Ecto neural progenitor cell (in vitro differentiated cells): Measurements from ENCODE around the gene FOXP2.
"Not testable (repeated sequence)": the region's sequence is repeated elsewhere in the genome, so short reads cannot be mapped to it uniquely, and the experiment has no call there.

ENCODE experiments used
- DNase-seq: peaks from one replicate; pipeline ENCODE4 v3.0.0-alpha.2; 2018; ENCODE audit warnings: low spot score

Gene FOXP2

DNA sequence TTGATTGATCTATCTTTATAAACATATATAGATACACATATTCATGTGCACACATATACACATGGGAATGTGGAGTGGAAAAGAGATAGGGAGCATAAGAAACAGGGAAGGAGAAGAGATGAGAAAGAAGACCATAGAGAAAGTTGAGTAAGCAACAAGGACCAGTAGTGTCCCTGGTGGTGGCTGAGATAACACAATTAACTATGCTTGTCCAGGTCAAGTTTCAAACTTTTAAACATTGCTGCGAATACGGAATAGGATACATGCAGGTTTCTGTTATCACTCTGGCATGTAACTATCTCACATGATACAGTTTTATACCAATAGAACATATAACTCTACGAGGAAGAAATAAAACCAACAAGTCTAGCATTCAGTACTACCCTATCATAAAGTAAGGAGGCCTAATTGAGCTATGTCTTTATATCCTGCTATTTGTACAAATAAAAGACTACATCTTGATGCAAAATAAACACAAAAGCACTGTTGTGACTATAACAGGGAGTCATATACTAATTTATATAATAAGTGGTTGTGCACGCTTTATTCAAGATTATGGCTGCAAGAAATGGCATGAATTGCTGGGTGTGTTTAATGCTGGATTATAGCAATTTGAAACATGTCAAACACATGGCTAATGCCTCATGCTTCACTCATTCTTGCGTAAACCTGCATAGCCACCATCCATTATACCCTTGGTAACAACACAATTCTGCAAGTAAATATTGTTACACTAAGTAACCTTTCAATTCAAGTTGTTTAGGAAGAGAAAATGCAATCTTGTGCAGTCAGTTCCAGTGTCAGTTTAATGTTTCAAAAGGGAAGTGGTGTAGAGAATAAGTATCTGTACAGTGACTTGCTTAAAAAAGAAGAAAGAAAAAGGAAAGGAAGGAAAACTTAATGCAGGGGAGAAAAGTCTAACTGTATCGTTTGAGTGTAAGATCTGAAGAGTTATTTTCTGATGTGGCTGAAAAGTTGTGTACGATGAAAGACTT lies 8.2 kb downstream of the FOXP2 start:
- DNase-seq: no peak

DNA sequence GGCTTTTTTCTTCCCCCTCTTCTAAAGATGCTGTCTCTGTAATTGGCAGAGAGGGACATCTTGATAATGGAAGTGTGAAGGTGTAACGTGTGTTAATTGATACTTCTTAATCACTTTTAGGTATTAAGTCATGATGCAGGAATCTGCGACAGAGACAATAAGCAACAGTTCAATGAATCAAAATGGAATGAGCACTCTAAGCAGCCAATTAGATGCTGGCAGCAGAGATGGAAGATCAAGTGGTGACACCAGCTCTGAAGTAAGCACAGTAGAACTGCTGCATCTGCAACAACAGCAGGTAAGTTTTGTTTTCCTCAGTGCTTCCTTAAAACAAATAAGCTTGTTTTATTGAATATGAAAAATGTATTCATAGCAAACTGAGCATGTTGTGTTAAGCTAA lies 11.8 kb downstream of the FOXP2 start:
- no peak for DNase-seq

DNA sequence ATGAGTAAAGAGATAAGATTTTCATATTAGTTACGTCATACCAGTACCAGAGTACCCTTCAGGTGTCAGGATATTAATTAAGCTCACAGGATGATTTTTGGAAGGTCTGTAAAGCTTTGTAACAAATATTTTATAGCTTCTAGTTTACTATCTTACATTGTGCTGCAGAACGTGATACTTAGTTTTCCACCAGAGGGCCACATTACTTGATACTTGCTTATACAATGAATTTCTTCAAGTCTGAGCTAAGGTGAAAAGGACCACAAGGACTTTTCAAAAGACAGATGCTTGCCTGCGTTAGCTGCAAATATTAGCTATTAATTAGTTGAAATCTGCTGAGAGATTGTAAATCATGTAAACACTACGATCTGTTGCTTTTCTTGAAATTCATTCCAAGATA lies 12.2 kb downstream of the FOXP2 start:
- DNase-seq: no peak

DNA sequence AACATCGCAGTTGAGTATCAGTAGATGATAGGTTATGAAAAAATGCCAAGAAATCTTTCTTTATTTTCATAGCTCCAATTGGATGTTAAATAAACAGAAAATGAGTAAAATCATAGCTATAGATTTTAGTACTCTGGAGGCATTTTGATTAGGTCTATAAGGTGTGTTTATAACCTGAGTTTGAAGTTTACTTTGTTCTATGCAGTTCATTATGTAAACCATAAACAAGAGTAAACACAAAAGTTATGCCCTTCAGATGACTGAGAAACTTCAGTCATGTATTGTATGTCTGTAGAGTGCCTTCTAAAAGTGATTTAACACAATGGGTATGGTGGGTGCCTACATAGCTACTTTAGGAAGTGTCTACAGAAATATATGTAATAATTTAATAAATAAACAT lies 13.6 kb downstream of the FOXP2 start:
- DNase-seq: no peak

DNA sequence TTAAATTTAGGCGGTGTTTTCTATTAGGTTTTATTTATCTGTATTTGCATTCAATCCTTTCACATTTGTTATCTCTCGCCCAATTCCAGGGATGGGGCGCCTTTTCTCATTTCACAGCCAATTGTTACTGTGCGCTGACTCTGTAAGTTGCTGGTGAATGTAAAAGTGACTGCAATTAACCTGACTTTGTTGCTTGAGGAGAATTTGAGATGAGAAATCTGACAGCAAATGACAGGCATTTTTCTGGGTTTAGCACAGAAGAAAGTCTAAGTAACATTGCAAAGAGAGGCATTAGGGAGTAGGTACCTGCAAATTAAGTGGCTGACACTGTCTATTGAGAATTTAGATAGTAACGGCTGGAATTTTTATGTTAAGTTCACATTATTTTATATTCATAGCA lies 16.6 kb downstream of the FOXP2 start:
- DNase-seq: no peak

DNA sequence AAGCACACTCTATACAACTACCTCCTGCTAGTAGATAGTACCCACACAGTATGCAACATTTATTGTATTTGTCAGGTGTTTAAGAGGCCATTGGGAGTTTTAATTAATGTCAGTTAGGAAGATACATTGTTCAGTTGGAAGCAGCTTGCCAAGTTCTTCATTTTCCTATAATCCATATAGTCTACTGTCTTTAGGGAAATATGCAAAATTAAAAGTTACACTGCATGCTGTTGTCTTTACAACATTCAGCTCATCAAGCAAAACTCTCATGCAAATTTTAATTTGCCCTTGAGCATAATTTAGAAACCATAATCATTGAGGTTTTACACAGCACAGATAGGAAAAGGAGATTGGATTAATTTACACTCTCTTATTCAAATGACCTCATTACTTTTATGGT lies 17.4 kb downstream of the FOXP2 start:
- DNase-seq: no peak

DNA sequence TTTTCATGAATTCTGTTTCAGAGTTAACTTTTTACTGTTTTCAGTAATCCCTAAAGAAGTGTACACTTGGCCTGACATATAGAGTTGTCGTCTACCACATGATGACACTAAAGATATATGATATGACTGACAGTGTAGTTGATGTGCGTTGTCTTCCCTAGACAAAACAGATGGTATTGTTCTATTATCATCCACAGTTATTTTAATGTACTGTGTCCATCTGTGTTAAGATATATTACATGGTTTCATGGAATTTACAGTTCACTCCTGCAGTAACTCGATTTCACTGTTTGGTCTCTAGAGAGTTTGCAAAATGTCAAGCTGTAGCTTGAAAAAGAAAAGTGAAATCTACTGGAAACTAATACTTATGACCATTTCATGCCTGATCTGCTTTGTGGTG lies 18.1 kb downstream of the FOXP2 start:
- no peak for DNase-seq

DNA sequence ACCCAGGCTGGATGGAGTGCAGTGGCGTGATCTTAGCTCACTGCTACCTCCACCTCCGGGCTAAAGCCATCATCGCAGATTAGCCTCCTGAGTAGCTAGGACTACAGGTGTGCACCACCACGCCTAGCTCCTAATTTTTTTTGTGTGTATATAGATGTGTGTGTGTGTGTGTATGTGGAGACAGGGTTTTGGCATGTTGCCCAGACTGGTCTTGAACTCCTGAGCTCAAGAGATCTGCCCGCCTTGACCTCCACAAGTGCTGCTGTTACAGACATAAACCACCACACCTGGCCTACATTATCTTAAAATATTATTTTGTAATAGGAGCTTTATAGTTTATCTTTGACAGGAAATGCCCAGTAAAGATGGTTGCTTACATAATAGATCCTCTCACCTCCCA lies 25.0 kb downstream of the FOXP2 start:
- no peak for DNase-seq

DNA sequence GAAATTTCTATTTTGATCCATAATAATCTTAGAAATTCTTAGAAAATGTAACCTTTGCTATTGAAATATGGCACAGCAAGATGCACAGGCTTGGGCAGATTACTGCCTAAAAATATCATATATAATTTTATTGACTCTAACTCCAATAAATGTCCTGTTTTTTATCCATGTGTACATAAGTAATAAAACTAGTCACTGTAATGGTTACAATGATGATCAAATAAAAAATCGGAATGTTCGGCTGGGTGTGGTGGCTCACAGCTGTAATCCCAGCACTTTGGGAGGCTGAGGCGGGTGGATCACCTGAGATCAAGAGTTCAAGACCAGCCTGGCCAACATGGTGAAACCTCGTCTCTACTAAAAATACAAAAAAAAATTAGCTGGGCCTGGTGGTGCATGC lies 26.3 kb downstream of the FOXP2 start:
- not testable (repeated sequence) for DNase-seq

DNA sequence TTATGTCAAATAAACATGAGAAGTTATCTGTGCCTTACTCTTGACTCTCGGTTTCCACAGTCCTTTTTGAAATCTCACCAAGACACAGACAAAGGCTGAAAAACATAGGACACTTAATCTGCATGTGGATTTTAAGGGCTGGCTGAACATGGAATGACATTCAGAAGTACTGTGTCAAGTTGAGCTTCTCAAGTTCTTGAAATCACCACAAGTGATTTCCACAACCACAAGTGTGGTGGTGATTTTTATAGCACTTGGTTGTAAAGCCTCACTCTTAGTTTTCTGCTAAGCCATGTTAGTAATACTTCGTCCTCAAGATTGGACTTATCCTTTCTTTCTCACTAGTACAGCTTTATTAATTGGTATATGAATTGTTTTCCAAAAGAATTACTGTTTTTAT lies 29.6 kb downstream of the FOXP2 start:
- no peak for DNase-seq

DNA sequence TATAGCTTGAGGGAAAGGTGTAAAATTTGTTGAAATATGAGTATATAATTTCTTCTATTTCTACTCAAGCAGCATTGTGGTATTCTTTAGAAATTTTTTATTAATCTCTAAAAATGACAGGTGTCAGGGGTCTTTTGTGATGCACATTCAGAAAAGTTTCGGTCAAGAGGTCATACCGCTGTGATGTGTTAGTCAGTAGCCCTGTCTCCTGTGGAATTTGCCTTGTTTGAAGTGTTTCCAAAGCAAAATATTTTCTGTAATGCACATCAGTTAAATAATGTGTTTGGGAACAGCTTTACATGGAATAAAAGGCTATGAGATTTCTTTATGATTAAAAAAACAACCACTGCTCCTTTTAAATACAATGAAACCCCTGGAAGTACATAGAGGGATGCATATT lies 35.8 kb downstream of the FOXP2 start:
- no peak for DNase-seq

DNA sequence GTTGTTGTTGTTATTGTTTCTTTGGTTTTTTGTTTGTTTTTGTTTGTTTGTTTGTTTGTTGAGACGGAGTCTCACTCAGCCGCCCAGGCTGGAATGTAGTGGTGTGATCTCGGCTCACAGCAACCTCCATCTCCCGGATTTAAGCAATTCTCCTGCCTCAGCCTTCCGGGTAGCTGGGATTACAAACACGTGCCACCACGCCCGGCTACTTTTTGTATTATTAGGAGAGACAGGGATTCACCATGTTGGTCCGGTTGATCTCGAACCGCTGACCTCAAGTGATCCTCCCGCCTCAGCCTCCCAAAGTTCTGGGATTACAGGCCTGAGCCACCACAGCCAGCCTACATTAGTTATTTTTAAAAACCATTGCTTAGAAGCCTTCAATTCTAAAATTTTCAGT lies 45.0 kb downstream of the FOXP2 start:
- no peak for DNase-seq

DNA sequence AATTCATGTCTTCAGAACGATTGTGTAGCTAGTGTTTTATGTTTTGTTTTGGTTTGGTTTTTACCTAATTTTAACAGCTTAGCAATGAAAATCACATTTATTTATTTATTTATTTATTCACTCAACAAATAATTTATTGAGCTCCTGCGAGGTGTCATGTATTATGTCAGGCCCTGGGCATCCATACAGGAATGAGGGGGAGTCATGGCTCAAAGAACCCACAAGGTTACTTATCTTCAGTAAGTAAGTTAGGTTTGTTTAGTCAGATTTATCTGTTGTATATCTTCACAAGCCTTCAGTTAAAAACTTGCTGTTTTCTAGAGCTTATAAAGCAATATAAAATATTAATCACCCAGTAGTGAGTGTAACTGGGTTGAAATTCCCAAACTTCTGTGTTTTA lies 45.4 kb downstream of the FOXP2 start:
- DNase-seq: no peak

DNA sequence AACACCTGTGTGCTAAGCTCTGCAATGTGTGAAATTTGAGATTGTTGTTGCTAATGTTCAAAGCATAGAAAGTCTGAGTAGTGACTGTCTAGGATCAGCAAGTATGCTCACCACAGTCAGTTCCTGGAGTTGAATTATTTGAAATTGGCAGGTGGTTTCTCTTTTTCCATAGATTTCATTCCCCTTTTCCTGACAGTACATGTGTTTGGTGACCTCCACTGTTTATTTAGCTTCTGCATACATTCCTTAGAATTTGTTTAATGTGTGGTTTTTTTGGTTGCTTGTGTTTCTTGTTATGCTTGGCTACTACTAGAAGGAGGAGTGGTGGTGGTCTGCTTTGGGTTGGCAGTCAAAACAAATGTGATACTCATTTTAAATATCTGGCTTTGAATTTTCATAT lies 52.3 kb downstream of the FOXP2 start:
- no peak for DNase-seq

DNA sequence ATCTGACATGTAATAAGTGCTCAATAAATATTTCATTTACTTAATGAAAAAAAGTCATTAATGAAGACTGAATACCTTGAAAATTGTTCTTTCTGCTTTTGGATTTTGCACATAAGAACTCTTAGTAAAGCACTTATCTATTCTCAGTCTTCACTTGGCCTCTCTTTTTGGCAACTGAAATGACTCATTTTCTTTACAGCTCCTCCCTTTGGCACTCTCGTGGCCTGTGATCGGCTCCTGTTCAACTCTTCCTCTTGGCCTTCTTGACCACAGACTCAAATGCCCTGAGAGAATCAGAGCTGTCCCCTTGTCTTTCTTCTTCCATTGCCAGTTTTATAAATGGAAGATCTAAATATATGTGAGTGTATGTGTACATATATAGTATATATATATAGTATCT lies 54.2 kb downstream of the FOXP2 start:
- no peak for DNase-seq

DNA sequence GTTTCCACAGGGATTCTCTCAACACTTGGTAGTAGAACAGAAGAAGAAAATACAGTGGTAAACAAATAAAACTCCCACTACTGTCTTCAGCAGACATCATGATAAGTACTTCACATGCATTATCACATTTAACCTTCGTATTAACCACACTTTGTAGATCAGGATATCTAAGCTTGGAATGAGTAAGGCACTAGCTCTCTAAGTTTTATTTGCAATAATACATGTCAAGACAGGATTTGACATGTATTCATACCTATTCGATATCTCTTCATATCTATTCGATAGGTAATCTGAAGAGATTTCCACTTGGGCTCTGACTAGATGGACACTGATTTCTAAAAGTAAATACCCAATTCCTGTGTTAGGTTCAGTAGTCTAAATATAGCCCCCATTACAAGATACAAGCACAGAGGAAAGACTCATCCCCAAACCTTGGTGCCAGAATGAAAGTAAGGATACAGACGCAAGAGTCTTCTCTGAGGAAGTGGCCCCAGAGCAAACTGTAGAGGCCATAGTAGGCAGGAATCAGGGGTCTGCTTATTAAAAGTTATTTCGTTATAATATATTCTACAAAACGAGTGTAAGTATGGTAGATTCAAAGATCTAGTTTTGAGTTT lies 58.4 kb downstream of the FOXP2 start:
- no peak for DNase-seq

DNA sequence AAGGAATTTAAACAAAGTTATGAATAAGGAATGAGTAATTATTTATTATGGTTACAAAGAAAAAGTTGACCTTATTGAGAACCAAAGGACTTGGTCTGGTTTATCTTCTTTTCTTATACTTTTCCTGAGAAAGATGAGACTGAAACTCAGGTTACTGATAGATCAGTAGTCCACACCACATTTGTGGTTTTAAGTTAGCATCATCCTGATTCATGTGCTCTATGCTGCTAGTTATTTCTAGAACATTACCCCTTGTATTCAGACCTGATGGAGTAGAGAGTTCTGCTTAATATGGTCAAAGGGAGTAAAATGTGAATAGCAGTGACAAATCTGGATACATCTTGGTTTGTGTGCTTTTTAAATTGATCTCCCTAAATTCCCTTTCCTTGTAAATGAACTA lies 63.8 kb downstream of the FOXP2 start:
- DNase-seq: no peak

DNA sequence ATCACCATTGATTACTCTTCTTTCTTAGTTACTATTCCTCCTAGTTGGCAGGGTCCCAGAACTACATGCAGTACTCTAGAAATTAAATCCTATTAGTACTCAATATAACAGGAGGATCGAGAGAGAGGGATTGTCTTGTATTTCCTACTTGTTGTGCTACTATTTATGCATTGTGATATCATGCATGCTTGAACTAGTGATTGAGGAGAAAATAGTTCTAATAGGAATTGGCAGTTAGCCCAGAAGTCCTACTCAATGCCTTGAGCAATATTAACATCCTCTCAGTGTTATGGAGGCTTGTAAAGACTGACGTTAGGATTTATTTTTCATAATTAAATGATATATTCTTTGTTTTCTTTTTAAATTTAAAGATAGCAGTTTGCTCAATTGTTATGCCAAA lies 67.4 kb downstream of the FOXP2 start:
- DNase-seq: no peak

DNA sequence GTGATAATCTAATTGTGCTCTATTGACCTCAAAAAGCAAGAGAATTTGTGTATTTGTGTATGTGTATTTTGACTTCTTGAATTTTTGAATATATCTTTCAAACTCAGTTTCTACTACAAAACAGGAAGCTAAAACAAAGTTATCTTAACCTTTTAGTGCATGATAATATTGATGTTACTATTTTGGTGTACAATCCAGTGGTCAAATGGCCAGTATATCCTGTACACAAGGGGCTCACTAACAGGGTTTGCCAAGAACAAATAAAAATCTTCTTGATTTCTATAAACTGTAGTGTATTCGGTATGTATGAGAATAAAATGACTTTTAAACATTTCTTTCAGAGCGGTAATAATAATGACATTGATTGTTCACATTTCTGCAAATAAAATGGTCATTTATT lies 69.6 kb downstream of the FOXP2 start:
- no peak for DNase-seq

DNA sequence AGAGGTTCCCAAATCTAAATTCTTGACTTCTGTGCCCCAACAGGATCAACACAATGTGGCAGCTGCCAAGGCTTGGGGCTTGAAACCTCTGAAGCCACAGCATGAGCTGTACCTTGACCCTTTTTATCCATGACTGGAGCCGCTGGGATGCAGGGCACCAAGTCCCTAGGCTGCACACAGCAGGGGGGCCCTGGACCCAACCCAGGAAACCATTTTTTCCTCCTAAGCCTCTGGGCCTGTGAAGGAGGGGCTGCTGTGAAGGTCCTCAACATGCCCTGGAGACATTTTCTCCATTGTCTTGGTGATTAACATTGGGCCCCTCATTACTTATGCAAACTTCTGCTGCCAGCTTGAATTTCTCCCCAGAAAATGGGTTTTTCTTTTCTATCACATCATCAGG lies 72.6 kb downstream of the FOXP2 start:
- DNase-seq: no peak

DNA sequence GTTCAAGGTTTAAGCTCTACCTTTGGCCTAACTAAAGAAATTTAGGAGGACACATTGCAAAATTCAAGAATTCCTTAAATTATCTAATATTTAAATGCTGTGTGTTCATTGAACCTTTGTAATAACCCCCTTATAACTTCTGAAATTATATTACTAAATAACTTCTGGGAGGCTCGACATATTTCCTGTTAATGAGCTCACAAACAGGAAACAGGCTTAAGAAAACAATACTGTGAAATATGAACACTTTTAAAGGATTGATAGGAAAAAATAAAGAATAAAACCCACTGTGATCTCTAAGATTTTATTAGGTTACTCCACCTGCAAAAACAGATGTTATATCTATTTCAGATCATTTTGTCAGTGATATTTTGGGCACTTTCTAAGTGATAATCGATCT lies 74.1 kb downstream of the FOXP2 start:
- no peak for DNase-seq

DNA sequence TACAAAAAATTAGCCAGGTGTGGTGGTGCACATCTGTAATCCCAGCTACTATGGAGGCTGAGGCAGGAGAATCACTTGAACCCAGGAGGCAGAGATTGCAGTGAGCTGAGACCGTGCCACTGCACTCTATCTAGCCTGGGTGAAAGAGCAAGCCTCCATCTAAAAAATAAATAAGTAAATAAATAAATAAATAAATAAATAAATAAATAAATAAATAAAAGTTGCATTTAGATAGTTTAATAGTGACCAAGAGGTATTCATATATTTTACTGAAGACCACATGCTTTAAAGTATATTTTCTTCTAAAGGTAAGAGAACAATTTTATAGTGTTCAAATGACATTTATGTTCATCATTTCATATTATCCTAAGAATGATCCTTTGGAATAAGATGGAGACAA lies 82.9 kb downstream of the FOXP2 start:
- DNase-seq: not testable (repeated sequence)

DNA sequence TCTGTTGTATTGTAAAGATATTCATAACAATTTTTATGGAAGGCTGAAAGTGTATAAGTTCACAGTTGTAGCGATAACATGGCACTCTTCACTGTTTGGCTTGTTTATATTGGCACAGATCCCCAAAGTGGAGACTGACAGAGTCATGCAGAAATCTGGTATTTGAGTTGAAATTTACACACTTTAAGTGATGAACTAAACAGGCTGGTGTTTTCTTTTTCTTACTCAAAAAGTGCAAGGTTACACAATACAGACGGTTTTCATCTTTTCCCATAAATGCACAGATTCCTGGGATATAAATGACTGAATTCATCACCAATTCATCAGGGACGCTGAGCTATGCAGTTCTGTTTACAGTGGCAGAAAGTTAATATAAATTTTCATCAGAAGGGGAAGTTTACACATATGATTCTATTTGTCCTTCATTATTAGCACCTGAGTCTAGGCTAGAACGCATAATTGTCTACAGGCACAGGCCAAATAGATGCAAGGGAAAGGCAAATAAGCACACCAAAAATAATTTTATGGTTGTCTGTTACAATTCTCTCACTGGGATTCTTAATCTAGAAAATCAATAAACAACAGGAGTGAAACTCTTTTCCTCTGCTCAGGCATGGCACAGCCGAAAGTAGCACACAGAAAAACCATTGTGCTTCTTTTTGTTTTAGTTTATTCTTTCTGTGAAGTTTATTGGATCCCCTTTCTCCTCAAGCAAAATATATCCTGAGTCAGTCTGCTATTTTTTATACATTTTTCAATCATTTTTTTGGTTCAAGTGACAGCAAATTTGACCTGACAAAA lies 88.0 kb downstream of the FOXP2 start:
- DNase-seq: no peak
